NOMO-1 treated with DMSO at 0.1 percent for 48 hours (cell line): ENCODE data around the gene TFAP2A.

Experiments used
- DNase-seq: peaks from one replicate; lab custom pipeline; 2025; ENCODE audit not compliant: unreplicated experiment; lab: John Stamatoyannopoulos, UW

TFAP2A gene

GRCh38 chr6:10401004-10401536 is 13.8 kb downstream of the TFAP2A start:
- DNase-seq: no peak

DNA sequence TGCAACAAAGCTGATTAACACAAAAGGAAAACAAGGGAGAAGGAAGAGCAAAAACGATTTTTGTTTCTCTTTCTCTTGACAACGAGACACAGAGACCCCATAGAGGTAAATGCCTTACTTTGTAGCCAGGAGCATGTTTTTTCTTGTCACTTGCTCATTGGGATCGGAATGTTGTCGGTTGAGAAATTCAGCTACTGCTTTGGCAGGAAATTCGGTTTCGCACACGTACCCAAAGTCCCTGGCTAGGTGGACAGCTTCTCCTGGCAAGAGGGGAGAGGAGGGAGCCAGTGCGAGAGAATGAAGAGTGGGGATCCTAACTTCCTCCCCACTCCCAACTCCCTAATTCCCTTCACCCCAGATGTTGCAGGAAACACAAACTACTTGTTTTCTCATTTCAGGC is 14.5 kb downstream of the TFAP2A start:
- no peak for DNase-seq

DNA sequence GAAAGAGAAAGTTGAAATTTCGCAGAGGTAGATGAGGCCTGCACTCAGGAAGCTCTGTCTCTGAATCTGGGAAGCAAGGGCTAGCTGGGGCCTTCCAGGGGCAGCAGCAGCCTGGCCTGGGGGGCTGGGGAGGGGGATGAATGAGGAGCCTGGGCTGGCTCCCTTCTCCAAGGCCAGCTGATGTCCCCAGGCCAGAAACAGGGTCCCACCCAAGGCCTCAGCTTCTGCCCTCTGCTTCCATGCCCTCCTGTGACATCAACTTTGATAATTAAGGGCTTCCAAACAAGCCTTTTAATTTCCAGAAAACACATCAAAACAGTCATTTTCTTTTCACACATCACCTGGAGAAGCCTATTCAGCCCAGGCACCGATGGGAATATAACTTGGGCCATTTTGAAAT is 15.4 kb downstream of the TFAP2A start:
- DNase-seq: no peak

GRCh38 chr6:10398446-10399218 is 16.2 kb downstream of the TFAP2A start:
- no peak for DNase-seq

- DNase-seq: no peak
Observed at GRCh38 chr6:10397756-10398445, 17.0 kb downstream of the TFAP2A start.

GRCh38 chr6:10396785-10397184 is 18.1 kb downstream of the TFAP2A start:
- no peak for DNase-seq

GRCh38 chr6:10395704-10396546 is 18.9 kb downstream of the TFAP2A start:
- no peak for DNase-seq

GRCh38 chr6:10395171-10395703 is 19.6 kb downstream of the TFAP2A start:
- no peak for DNase-seq

GRCh38 chr6:10393544-10394225 is 21.2 kb downstream of the TFAP2A start:
- DNase-seq: peak; percentile 73

DNA sequence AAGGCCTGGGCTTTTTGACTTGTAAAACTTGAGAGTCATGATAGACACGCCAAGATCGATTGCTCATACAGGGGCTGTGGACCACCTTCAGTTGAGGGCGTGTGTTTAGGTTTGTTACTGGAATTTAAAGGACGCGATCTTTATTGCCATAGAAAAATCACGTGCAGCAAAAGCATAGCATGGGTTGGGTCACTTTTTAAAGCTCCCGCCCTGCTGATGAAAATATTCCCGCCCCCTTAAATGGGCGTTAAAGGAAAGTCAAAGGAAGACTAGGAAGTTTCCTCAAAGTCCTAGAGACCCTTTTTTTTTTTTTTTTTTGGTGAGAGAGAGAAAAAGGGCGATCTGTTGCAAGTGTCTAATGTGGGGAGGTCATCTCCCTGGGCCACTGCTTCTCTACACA is 23.1 kb downstream of the TFAP2A start:
- no peak for DNase-seq

DNA sequence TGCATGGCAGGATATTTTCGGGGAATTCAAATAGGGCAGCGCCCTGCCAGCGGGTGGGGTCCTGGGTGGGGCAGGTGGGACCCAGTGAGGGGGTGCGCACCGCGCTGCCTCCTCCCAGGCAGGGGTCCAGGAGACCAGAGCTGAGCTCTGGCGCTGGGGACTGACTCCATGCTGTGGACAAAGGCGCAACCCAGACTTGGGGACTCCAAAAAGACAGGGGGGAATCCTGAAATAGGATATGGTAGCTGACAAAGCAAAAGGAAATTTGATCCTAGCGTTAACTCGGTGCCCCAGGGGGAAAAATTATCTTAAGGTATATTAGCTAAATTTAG is 23.6 kb downstream of the TFAP2A start:
- no peak for DNase-seq

DNA sequence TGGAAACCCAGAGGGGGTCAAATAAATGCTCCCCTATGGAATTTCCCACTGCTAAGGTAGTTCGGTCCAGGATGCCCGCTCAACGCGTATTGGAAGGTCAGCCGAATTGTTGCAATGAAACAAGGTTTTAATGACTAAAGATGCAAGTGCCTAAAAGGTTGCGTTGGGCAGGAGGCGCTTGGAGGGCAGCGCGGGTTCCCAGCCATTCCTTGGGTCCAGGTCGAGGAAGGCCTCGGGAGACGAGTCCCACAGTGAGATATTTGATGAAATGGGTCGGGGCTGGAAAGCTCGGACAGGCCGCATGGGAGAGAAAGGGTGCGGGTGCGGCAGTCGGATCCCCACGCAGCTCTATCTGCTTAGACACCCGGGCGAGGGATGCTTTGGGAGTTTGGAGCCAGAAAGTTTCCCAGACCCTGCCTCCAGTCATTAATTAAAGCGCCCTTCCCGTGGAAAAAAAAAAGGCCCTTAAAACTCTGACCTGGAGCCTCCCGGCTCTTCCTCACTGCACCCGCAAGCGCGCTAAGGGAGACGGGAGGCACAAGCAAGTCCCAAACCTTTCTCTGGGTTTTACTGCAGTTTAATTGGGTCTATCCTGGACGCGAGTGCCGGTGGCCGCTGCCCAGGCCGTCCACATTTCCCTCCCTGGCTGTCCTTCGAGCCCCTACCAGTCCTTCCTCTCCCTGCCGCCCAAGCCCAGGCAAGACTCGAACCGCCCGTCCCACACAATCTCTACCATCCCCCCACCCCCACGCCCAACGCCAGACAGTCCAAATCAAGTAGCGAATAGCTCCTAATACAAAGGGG is 24.2 kb downstream of the TFAP2A start:
- DNase-seq: no peak

DNA sequence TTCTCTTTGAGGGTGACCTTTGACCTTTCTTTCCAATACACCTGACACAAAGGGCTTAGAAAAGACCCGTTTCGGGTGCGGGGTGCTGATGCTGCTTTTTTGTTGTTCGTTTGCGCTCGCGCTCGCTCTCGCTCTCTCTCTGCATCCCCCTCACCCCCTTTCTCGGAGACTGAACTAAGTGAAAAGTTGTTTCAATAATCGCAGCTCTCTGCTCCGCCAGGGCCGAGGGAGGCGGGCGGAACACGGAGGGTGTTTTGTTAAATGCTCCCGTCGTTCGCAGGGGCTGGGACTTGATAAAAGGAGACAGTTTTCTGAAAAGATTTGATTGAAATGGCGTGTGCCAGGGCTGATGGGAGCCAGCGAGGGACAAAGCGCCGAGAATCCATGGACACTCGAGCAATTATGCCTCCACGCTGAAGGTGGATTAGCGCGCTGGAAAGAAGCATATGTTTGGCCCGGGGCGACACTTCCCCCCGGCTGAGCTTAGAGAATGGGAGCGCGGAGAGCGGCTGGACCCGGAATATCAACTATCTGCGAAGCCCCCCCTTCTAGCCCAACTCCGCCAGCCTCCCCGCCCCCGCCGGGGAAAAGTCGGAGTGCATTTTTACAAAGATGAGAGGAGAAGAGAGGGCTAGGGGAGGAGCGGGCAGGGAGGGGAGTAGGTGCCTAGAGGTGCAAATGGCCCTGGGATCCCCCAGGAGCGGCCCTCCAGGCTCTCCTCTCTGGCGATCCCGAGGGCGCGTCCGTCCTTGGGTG is 25.0 kb downstream of the TFAP2A start:
- no peak for DNase-seq

- no peak for DNase-seq
Observed at GRCh38 chr6:10386756-10387654, 27.9 kb downstream of the TFAP2A start.

- no peak for DNase-seq
Observed at GRCh38 chr6:10386220-10386619, 28.7 kb downstream of the TFAP2A start.

DNA sequence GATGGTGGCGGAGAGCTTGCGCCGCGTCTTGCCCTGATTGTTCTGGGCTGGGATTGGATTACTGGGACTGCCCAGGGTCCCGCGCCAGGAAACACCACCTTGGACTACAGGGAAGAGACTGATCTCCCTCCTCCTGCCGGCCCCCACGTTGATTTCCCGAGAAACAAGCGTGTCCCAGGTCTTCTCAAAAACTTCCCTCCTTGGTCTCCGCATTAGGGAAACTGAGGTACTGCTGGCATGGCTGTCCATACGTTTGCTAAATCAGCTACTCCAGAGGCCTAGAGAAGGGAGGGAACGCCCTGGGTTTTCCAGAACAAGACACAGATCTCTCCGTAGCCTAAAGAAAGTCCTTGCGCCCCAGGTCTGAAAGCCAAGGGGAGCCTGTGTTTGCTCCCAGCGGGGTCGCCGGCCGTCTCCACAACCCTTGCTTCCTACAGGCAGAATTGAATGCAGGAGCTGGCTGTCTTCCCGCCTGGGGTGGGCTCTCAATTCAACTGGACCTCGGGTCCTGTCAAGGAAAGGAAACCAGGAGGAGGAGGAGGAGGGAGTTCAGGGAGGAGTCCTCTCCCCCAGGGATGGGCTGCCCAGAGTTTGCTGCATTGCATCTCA is 29.2 kb downstream of the TFAP2A start:
- no peak for DNase-seq

- DNase-seq: no peak
Observed at GRCh38 chr6:10384610-10385523, 30.0 kb downstream of the TFAP2A start.
